Measurements from ENCODE around the gene IPP.
A peak's percentile ranks its signal among the peaks of the same experiment; 100 is the strongest.
"Not testable (repeated sequence)": the region's sequence is repeated elsewhere in the genome, so short reads cannot be mapped to it uniquely, and the experiment has no call there.

IPP gene

DNA sequence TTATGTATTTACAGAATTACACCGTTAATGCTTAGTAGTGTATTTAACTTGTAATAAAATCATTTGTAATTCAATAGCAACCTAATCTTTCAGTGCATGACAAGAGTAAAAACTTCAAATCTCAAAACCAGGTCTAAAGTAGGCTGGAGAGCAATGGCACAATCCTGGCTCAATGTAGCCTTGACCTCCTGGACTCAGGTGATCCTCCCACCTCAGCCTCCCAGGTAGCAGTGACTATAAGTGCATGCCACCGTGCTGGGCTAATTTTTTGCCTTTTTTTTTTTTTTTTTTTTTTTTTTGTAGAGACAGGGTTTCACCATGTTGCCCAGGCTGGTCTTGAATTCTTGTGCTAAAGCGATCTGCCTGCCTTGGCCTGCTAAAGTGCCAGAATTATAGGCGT is 11.3 kb downstream of the IPP start:
- DNase-seq = no peak

GRCh38 chr1:45730780-45731319 is 19.6 kb downstream of the IPP start:
- DNase-seq = no peak

GRCh38 chr1:45730075-45730779 is 20.2 kb downstream of the IPP start:
- DNase-seq = no peak

DNA sequence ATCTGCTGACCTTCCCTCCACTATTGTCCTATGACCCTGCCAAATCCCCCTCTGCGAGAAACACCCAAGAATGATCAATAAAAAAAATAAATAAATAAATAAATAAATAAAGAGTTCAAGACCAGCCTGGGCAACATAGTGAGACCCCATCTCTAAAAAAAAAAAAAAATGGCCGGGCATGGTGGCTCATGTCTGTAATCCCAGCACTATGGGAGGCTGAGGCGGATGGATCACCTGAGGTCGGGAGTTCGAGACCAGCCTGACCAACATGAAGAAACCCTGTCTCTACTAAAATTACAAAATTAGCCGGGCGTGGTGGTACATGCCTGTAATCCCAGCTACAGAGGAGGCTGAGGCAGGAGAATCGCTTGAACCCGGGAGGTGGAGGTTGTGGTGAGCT is 24.4 kb downstream of the IPP start:
- DNase-seq = not testable (repeated sequence)

DNA sequence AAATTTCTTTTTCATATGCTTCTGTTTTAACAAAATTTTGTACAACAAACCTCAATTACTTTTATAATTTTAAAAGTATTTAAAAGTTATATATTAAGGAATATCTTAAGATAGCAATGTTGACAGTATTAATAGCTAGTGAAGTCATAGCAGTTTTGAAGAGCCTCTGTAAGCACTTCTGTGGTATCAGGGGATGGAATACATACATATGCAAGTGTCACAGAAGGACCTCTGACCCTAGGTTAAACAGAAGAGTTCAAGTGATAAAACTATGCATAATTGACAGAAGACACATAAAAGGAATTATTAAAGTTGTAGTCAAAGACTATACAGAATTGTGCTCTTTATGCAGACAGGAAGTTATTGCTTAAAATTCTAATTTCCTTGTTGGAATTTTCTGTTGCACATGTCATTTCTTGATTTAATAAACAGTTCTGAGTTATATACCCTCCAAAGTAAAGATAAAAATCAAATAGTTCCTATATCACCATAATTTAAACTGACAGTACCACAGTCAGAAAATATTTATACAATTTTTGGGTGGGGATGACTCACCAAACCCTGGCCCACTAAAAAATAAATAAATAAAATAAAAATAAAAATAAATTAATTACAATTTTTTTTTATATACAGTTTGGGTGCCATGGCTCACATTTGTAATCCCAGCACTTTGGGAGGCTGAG is 27.1 kb downstream of the IPP start:
- no peak for DNase-seq

DNA sequence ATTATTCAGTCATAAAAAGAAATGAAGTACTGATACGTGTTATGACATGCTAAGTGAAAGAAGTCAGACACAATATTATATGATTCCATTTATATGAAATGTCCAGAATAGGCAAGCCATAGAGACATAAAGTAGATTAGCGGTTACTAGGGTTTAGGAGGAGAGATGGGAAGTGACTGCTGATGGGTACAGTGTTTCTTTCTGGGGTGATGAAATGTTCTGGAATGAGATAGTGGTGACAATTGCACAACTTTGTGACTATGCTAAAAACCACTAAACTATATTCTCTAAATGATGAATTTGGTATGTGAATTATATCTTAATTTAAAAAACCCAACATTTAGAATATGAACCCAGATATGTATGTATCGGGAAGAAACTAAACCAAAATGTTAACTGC is 27.6 kb downstream of the IPP start:
- no peak for DNase-seq

DNA sequence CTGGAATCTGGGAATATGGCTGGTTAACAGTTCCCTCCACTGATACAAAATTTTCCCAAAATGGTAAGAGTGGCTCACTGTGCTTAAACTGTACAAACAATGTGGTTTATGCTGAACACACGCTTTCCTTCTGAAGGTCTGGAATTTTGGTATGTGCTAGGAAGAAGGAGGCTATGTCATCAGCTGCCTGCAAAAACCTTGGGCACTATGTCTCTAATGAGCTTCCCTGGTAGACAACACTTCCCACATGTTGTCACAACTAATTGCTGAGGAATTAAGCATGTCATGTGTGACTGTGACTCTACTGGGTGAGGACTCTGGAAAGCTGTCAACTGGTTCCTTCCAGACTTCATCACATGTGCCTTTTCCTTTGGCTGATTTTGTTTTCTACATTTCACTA is 29.2 kb downstream of the IPP start:
- DNase-seq = no peak

- no peak for DNase-seq
Measured at GRCh38 chr1:45718289-45718688, 32.2 kb downstream of the IPP start.

DNA sequence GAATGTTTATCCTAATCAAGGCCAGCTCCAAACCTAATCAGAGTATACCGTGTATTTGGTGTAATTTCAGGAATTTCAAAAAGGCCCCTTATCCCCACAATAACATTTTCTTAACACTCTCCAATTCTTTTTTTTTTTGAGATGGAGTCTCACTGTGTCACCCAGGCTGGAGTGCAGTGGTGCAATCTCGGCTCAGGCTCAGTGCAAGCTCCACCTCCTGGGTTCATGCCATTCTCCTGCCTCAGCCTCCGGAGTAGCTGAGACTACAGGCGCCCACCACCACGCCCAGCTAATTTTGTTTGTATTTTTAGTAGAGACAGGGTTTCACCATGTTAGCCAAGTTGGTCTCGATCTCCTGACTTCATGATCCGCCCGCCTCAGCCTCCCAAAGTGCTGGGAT is 33.1 kb downstream of the IPP start:
- not testable (repeated sequence) for DNase-seq

- no peak for DNase-seq
Measured at GRCh38 chr1:45716700-45717099, 33.8 kb downstream of the IPP start.

DNA sequence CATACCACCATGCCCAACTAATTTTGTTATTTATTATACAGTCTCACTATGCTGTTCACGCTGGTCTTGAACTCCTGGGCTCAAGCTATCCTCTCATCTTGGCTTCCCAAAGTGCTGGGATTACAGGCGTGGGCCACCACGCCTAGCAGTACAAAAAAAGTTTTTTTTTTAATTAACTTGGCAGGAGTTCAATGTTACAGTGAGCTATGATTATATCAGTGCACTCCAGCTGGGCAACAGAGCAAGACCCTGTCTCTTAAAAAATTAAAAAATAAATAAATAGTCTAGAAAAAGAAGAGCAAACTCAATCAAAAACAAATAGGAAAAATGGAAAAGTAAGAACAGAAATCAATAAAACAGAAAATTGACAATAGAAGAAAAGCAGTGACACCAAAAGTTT is 36.7 kb downstream of the IPP start:
- no peak for DNase-seq

DNA sequence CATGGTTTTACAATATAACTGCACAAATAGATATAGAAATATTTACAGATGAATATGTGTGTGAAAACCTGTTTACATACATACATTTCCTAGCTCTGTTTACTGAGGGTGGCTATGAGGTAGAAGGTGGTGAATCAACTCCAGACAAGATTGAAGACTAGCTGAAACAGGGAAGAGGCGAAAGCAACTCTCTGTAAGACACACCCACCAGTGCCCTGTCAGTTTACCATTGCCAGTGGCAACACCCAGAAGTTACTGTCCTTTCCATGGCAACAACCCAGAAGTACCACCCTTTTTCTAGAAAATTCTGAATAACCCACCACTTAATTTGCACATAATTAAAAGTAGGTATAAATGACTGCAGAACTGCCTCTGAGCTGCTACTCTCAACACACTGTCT is 45.8 kb downstream of the IPP start:
- DNase-seq = no peak

- DNase-seq = no peak
Measured at GRCh38 chr1:45694823-45695222, 55.6 kb downstream of the IPP start.

DNA sequence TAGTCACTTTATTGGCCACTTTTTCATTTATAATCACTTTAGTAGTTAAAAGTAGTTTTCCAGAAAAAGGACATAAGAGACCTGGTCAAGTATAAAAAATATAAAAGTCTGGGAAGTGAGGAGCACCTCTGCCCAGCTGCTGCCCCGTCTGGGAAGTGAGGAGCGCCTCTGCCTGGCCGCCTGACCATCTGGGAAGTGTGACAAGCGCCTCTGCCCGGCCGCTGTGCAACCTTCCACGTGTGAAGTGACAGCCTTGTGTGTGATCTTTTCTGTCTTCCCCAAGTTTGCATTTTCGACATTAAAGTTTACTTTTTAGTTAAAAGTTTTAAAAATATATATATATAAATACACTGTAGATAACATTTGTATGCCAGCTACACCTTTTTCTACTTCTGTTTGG is 56.6 kb downstream of the IPP start:
- not testable (repeated sequence) for DNase-seq

- DNase-seq = peak; percentile 36
Measured at GRCh38 chr1:45687754-45688740, 62.4 kb downstream of the IPP start, which contains the start of gene TMEM69. TSS of gene TMEM69 (plus strand) at chr1:45688181. CDS start at chr1:45691069, 2,888 bp downstream.

GRCh38 chr1:45687014-45687753 is 63.3 kb downstream of the IPP start:
- DNase-seq = peak; percentile 92

DNA sequence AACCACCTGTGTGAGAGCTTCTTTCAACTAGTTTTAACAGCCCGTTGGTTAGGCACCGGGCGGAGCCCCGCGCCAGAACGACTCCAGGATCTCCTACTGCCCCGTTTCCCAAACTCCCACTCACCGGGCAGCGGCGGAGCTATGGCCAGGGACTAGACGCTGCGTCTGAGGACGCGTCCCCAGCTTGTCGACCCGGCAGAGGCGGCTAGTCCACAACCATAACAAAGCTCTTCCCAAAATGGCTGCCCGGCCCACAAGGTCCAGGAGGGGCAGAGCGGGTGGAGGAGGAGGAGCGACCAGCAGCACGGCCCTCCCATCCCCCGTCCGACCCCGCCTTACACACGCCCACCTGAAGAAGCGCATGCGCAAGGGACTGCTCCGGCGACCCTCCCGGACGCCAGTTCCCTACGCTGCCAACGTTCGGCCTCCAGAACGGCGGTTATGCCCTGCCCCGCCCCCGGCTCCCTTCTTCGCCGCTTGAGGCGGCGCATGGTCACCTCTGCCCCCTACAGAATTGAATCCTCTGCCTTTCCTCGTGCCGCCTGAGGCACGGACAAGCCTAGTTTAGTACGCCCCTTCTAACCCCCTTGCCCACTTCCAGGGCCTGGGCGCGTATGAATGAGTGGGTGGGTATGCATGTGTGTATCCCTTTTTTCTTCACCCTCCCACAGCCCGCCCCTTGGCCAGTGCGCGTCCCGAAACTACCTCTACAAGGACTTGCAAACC is 64.0 kb downstream of the IPP start, which contains the start of gene GPBP1L1:
Gene GPBP1L1 (minus strand): TSS at position 246 of the 726 bp plus-strand sequence. CDS start 27,446 bp downstream, outside the sequence.
- peak; percentile 83 for DNase-seq

GRCh38 chr1:45686015-45686287 is 64.5 kb downstream of the IPP start:
- DNase-seq = no peak

DNA sequence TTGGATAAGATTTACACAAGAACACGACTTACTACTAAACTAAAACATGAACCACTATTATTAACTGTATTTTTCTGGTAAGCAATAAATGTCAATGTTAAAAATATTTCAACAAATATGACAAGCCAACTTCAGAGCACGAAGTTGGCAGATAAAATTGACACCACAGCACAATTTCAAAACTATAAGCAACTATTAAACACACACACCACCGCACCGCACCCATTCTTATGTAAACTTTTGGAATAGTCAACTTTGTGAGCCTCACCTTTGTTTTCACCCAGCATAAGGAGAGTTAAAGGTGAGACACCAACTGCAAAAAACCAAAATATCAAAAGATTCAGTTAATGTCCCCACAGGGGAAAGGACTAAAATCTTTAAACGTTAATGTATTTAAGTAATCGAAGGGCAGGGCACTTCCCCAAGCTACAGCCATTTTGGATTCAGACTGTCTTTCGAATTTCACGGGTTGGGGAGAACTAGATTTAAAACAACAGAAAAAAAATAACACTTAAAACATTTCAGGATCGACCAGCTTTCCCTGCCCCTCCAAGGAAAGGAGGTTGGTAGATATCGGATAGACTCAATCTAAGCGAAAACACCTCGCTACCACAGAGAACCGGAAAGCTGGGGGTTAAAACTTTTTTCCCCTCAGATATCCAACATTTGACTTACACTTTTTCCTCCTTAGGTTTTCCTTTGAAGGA is 65.0 kb downstream of the IPP start:
- no peak for DNase-seq

DNA sequence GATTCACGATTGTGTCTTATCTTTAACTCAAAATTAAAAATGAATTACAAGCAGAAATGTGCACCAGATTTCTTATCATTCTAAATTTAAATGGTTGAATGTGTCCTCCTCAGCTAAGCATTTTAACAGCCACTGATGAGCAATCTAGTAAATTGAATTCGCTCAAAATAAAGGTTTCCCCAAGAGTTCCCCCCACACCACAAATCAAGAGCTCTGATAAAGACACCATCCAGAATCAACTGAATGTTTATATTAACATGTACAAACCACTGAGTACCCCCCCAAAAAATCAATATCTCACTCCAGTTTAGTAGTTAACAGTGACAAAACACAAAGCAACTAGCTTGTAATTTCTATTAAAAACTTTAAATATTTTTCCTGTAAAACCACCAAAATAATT is 66.1 kb downstream of the IPP start:
- no peak for DNase-seq

GRCh38 chr1:45682942-45683341 is 67.5 kb downstream of the IPP start:
- DNase-seq = no peak
